Posterior cingulate gyrus (tissue), 11 donors: Measurements from ENCODE around the gene NCF4.

Experiments
- DNase-seq, 10 donors: peaks; one replicate each; pipeline versions ENCODE4 v3.0.0 to v3.0.0-alpha.2; 2020 to 2021; ENCODE audit warnings: mixed read lengths in 3 of 10
- intact Hi-C: fragments of 100-400 bp; cut with DNase I; formaldehyde crosslinking; loops from one replicate; pipeline ENCODE4 v1.15.1; 2023

NCF4 gene

DNA sequence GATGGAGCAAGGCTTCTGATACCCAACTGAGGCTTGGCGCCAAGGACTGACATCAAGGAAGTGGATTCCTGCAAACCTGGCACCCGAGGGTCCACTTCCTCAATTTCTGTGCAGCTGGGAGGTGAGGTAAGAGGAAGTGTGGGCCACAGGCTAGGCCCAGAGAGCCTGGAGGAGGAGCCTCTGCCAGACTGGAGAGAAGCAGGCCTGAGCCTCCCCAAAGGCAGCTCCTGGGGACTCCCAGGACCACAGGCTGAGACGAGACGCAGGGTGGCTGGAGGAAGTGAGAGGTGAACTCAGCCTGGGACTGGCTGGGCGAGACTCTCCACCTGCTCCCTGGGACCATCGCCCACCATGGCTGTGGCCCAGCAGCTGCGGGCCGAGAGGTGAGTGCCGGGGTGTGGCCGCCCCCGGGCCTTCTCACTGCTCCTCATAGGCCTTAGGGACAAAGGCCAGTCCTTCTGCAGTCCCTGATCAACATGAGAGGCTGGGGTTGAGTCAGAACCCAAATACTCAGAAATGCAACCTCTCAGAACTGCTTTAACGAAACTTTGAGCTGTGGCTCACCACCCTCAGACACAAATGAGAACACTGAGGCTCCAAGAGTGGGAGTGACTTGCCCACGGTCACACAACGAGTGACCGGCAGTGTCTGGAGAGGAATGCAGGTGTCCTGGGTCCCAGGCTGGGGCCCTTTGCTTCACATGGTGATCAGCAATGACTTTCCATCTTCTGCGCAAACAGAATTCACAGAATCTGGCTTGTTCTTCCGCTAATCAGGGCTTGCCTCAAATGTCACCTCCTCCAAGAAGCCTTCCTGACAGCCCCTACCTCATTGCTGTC lies at the start of gene NCF4:
TSS of gene NCF4 (plus strand) at position 186 of the 839 bp plus-strand sequence. CDS start at position 352, 166 bp downstream.
- peak in 6 of 10 donors; percentile 21 to 87 (median 41) for DNase-seq
- intact Hi-C loops: no loop called here

DNA sequence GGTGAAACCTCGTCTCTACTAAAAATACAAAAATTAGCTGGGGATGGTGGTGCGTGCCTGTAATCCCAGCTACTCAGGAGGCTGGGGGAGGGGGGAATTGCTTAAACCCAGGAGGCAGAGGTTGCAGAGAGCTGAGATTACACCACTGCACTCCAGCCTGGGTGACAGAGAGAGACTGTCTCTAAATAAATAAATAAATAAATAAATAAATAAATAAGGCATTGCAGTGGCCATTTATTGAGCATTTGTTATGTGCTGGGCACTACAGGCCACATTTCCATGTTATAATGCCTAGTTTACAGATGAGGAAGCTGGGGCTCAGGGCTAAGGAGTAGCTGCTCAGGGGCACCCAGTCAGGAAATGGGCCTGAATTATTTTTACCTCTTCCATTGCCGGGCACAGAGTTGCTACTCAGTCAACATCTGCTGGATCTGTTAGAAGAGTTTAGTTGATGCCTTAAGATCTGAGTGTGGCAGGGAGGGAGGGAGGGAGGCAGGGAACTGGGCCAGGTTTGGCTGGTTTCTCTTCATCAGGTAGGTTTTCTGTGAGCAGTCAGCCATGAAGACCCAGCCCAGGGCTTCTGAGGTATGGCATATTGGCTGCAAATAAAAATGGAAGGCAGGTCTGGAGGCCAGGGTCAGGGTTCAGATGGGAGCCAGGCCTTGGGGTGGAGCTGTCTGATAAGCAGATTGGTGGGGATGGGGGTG lies 49.6 kb upstream of the NCF4 start:
- intact Hi-C loops: no loop called here
- DNase-seq: peak in 1 of 10 donors; percentile 24

DNA sequence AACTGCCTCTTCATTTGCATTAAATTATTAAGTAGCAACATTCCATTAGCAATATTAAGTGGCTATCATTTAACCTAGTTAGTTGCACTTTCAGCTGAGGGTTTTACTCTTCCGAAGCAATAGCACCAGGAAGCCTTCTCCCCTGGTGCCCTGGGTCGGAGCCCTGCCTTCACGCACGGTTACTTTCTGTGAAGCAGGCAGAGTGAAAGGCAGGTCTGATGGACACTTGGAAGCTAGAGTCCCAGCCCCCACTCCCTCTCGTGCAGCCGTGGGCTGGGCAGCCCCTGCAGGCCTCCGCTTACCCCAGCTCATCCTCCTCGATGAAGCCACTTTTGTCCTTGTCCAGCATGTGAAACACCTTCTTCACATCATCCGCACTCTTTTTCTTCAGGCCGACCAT lies 46.0 kb upstream of the NCF4 start:
- peak in 1 of 10 donors; percentile 24 for DNase-seq
- intact Hi-C loops: no loop called here

DNA sequence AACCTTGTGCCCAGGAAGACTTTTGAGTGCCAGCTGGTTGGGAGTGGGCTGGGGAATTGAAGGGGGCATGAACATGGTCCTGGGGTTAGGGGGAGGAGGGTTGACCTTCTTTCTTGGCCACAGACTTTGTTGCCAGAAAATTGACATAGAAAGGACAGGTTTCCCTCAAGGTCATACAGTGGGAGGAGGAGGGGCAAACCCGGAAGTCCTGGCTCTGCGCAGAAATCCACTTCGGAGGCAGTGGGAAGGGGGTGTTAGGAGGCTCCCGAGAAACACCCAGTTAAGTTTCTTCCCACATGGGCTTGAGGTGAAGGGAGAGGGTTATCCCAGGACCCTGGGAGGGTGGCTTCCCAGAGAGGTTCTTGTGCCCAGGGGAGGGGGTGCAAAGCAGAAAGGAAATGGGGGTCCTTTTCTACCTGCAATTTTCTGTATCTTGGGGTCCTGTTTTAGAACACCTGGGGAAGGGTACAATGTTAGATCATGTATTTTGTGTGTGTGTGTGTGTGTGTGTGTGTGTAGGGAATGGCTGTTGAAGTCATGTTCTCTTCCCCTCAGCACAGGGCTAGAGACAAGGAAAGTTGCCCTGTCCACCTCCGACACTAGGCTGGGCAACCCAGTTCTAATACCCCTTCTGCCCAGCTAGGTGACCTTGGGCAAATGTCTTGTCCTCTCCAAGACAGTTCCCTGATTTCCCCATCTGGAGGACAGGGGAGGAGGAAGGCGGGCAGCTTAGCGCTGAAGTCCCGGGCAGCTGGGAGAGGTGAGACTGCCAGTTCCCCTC lies 45.1 kb upstream of the NCF4 start:
- intact Hi-C loops: no loop called here
- no peak for DNase-seq

DNA sequence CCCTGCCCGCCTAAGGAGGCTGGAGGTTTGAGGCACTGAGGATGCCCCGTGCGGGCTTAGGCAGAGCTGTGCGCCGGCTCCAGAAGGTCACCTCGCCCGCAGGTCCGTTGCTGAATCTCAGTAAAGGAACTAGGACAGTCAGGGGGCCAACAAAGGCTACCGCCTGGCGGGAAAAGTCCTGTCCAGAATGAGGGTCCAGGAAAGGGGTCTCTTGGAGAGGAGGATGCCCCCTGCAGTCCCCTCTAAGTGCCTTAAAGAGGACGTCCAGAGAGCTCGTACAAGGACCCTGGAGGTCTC lies 44.5 kb upstream of the NCF4 start:
- peak in 1 of 10 donors; percentile 74 for DNase-seq
- intact Hi-C loops: no loop called here

DNA sequence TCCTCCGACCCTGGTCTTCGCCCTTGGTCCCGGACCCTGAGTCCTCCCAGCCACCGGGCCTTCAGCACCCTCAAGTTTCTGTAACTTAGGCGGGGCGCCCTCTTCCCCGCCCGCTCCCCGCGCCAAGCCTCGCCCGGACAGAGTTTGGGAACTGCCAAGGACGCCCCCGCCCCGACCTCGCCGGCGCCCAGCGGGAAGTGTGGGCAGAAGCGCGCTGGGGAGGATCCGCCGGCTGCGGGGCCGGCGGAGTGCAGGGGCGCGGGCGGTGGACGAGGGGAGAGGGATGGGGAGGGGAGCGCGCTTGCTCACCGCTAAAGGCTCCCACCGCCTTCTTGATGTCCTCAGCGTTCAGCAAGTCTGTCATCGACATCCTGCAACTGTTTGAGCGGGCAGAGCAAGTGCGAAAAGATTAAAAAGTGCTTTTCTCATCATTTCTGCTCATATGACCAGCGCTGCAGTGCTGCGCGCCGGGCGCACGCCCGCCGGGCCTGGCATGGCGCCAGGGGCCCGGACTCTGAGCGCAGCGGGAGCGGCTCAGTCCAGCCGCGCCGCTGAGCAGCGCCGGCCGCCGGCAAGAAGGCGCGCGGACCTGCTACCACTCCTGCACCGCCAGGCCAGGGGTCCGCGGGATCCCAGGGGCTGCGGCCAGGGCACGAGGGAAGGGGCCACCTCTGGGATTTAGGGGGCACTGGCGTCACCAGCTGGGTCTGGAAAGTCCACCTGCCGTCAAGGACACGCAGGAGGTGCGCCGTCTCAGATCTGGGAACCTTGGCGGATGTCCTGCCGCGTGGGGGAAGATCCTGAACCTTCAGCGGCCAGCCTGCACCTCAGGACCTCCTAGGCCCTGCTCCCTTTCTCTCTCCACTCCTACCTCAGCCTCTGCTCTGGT lies 43.9 kb upstream of the NCF4 start, which contains the start of gene PVALB:
TSS of gene PVALB (minus strand) at position 400 of the 889 bp plus-strand sequence. CDS start at position 370, 30 bp downstream.
- DNase-seq: peak in 3 of 10 donors; percentile 16 to 86 (median 74)
- intact Hi-C loops: no loop called here

DNA sequence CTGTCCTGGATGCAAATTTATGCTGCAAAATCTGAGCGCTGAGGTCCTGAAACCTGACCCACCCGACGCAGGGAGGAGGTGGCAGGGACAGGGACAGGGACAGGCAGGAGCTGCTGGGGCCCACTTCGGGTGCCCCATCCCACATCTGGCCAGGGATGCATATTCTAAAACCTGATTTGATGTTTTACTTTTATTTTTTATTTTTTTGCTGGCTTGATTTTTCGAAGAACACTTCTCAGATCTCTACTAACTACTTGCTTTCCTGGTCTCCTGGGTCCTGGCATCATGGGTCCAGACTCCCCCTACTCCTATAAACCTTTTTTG lies 43.3 kb upstream of the NCF4 start:
- peak in 1 of 10 donors; percentile 77 for DNase-seq
- intact Hi-C loops: no loop called here

DNA sequence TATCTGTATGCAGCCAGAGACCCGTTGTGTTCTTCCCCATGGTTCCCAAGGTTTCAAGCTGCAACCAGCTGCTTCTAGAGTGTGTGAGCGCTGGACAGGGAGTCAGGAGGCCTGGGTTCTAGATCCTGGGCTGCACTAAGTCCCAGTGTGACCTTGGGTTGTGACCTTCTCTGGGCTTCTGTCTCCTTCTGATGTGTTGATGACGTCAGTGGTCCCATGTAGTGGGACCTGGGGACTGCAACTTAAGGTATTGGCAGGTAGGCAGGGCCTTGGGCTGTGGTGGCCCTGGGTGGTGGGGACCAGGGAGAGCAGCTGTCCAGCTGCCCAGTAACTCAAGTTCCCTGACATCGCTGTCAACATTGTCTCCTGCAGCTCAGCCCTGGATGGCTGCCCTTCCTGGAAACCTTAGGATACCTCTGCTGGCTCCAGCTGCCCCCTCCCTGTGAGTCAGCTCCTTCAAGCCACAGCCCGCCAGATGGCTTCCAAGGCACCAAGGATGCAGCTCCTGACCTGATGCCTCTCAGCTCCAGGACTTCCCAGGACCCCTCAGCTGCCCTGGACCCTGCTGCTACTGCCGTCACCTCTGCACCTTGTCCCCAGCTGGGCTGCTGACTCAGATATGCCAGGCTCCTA lies 42.7 kb upstream of the NCF4 start:
- intact Hi-C loops: no loop called here
- peak in 1 of 10 donors; percentile 61 for DNase-seq

DNA sequence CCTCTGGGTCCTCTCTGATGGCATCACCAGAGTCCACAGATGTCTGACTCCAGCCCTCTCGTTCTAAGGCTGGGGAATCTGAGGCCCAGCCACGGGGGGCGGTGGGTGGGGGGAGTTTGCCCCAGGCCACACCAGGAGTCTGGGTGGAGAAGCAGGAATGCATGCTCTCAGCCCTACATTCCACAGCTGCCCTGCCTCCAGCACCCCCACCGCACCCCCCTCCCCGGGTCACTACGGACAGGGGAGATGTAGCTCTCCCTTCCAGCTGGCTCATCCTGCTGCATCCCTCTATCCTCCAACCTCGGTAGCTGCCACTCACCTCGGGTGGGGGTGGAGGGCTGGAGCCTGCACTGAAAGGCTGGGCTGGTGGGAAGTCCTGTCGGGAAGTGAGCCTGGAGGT lies 41.7 kb upstream of the NCF4 start:
- DNase-seq: no peak
- intact Hi-C loops: no loop called here

DNA sequence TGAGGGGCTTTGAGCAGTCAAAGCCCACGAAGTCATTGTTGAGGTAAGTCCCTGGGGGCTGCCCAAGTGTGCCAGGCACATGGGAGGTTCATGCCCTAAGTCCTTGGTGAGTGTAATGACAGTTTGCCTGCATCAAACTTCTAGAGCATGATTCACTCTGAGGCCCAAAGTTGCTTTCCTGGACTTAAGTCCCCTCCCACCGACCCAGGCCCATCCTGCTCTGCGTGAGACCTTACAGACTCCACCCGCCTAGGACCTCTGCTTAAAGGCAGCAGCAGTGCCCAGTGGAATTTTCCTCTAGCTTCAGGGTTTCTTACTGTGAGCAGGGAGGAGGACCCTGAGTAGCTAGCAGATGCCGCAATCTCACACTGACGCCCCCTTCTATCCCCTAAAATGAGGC lies 38.2 kb upstream of the NCF4 start:
- intact Hi-C loops: no loop called here

DNA sequence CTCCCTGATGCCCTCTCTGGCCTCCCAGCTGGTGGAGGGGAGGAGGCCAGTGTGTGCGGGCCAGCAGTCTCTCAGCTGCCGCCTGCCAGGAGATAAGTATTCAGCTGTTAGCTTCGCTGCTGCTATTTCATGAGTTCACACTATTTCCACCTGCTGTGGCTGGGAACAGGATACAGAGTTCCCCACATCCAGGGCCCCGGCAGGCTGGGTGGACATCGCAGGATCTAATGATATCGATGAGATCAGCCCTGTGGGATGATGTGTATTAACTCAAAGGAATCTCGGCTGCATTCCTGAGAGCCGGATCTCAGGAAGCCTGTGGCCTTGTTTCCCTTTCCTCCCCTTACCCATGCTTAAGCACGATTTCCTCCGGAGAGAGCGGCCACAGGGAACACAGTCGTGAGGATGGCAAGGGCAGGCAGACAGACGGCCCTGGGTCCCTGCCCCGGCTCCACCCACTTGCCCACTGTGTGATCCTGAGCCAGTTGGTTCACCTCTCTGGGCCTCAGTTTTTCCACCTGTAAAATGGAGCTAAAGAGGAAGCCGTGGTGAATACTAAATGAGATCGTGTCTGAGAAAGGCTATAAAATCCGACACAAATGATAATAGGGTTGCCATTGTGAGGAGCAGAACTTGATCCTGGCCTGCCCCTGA lies 37.5 kb upstream of the NCF4 start:
- no peak for DNase-seq
- intact Hi-C loops: no loop called here

More for the DNA sequence above, 38.2 kb upstream of the NCF4 start:
- peak in 1 of 10 donors; percentile 14 for DNase-seq

DNA sequence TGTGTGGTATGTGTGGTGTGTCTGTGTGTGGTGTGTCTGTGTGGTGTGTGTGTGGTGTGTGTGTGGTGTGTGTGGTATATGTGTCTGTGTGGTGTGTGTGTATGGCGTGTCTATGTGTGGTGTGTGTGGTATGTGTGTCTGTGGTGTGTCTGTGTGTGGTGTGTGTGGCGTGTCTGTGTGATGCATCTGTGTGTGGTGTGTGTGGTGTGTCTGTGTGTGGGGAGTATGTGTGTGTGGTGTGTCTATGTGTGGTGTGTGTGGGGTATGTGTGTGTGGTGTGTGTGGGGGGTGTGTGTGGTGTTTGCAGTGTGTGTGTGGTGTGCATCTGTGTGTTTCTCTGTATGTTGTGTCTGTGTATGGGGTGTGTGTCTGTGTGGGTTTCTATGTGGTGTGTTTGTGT lies 36.2 kb upstream of the NCF4 start:
- peak in 1 of 10 donors; percentile 14 for DNase-seq
- intact Hi-C loops: no loop called here

DNA sequence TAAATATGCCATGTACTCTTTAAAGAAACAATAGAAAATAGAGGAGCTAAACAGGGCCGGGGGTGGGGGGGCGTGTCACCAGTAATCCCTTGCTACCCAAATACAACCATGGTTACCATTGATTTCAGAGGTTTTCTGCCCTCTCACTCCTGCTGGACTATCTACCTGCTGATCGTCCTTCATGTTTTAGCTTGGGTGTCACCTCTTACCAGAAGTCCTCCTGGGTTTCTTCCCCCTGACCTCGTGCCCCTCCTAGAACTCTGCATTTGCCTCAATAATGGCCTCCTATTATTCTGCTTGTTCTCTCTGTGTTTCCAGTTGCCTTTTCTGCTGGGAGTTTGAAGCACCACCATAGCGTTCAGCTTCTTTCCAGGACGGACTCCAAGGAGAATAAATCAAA lies 34.5 kb upstream of the NCF4 start:
- DNase-seq: peak in 1 of 10 donors; percentile 2
- intact Hi-C loops: no loop called here

DNA sequence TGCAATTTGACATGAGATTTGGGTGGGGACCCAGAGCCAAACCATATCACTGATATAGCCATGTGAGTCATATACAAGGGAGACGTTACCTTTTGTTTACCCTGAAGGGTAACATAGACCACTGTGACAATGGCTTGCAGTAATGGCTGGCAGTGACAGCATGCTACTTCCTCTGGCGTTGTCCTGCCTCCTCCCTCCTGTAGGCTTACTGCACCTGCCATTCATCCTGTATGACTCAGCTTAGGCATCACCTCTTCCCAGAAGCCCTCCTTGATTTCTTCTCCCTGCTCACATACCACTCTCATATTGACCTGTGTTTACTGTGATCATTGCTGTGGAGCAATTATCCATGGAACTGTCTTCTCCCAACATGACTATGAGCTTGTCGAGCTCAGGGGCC lies 32.0 kb upstream of the NCF4 start:
- no peak for DNase-seq
- intact Hi-C loops: no loop called here

DNA sequence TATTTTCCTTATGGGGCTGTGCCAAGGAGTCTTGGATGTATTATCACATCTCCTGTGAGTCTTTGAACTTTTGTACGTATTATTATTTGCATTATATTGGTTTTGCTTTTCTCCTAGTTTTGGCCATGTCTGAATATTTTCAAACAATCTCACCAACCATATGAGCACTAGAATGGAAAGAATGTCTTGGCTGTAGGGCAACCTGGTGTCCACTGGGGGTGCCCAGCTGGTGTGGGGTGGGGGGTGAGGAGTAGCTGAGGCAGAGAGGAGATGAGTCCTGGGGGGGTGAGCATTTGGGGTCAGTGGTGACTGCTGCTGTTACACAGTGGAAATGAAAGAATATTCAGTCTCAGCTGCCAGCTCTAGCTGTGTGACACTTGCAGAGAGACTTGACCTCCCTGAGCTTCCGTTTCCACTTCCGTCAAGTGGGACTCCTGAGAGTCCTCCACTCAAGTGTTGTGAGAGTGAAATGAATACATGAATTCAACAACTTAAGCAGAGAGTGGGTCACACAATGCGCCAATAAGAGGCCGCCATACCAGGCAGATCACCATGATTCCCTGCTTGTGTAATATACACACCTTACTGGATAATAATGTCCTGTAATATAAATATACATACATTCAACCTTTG lies 31.3 kb upstream of the NCF4 start:
- intact Hi-C loops: no loop called here
- DNase-seq: peak in 1 of 10 donors; percentile 16

DNA sequence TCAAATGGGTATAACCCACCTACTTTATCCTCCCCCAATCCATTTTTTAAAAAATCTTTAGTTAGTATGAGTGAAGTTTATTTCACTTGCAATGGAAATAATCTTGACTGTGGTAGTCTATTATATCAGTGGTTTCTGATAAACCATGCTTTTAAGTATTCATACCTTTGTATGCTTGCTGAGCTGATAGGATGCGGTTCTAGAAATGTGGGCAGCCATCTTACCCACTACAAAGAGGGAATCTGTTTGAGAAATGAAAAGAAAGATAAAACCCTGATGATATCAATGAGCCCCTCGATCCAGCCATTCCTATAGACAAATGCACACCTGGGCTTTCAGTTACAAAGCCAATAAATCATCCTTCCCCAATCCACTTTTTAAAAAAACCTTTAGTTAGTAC lies 30.2 kb upstream of the NCF4 start:
- DNase-seq: no peak

DNA sequence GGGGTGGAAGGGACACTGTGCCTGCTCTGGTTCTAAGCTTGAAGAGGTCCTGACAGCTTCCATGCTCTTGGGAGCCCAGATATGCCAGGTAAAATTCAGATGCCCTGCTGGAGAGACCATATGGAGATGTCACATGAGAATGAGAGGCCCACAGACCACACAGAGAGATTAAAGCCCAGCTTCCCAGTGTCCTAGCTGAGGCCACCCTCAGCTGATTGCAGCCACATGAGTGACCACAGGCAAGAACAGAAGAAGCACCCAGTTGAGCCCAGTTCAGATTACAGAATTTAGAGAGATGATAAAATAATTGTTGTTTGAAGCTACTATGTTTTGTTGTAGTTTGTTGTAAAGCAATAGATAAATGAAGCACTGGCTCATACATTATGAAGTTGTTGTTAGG lies 29.6 kb upstream of the NCF4 start:
- intact Hi-C loops: no loop called here
- DNase-seq: no peak

More for the DNA sequence above, 30.2 kb upstream of the NCF4 start:
- intact Hi-C loops: no loop called here

DNA sequence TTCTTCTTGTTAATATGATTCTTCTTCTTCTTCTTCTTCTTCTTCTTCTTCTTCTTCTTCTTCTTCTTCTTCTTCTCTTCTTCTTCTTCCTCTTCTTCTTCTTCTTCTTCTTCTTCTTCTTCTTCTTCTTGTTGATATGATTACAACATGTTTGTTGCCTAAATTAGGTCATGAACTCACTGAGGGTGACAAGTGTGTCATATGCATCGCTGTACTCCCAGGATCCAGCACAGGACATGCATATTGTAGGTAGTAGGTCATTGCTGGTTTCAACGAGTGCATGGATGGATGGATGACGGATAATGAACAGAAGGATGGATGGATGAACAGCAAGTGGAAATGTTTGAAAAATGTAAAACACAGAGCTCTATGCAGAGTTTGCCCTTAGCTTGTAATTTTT lies 29.1 kb upstream of the NCF4 start:
- no peak for DNase-seq
- intact Hi-C loops: no loop called here

DNA sequence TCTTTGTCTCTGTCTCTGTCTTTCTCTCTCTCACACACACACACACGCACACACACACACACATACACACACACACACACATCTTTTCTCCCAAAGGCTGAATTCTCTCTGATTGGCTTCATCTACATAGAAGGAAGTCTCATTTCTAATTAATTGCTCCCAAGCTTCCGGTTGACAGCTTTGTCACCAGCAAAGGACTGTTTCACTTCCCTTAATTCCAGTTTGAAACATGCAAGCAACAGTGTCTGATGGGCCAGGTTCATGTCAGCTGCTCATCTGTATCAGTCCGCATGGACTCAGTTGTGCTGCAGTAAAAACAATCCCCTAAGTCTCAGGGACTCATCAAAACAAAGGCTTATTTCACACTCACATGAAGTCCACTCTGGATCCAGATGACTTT lies 27.7 kb upstream of the NCF4 start:
- DNase-seq: no peak
- intact Hi-C loops: no loop called here
